Measurements from ENCODE around the gene RGS9. TPM values are rescaled to one million over a fixed set of nuclear protein-coding genes. Genes with fewer than 3 reads are reported as not detected.

Gene RGS9
- total and polyA plus RNA-seq, 8 donors: 4.0 to 17.2 (median 11.4) TPM

DNA sequence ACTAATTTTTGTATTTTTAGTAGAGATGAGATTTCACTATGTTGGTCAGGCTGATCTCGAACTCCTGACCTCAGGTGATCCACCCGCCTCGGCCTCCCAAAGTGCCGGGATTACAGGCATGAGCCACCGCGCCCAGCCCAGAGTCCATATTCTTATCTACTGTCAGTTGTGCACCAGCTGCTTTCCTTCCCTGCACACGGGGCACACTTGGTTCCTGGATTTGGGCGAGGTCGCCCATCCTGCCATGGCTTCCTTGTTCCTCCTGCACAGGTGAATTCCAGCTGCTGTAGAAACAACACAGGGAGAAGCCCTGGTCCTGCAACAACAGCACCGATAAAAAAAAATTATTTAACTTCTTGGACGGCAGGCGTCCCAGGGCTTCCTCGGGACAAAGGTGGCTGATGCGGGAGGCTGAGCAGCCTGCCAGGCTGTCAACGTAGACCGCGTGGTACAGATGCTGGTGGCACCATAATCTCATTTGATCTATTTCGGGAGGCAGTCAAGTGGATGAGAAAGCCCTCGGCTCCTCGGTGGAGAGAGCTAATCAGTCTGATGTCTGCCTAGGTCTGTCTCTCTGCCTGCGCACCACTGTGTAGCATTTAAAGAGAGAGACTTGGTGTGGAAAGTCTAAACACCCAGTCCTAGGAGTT lies 19.1 kb downstream of the RGS9 start:
- no peaks in the 10 kb centered on the region for H3K36me3 ChIP-seq
- peaks cover 0 to 6% of the 10 kb centered on the region in 2 donors for H3K4me1 ChIP-seq
- ATAC-seq (no peak), DNase-seq (no peak)
- TF ChIP-seq, protein P1, sequence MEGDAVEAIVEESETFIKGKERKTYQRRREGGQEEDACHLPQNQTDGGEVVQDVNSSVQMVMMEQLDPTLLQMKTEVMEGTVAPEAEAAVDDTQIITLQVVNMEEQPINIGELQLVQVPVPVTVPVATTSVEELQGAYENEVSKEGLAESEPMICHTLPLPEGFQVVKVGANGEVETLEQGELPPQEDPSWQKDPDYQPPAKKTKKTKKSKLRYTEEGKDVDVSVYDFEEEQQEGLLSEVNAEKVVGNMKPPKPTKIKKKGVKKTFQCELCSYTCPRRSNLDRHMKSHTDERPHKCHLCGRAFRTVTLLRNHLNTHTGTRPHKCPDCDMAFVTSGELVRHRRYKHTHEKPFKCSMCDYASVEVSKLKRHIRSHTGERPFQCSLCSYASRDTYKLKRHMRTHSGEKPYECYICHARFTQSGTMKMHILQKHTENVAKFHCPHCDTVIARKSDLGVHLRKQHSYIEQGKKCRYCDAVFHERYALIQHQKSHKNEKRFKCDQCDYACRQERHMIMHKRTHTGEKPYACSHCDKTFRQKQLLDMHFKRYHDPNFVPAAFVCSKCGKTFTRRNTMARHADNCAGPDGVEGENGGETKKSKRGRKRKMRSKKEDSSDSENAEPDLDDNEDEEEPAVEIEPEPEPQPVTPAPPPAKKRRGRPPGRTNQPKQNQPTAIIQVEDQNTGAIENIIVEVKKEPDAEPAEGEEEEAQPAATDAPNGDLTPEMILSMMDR (IDR thresholded peaks at IDR 0.05): no peak
- no peaks in the 10 kb centered on the region for H3K27me3 ChIP-seq
- H3K4me3 ChIP-seq: no peak overlapping the region
- intact Hi-C loops (cut with DNase I): no loop called here
- H3K9me3 ChIP-seq: no peaks in the 10 kb centered on the region
- no peak overlapping the region for H3K27ac ChIP-seq

DNA sequence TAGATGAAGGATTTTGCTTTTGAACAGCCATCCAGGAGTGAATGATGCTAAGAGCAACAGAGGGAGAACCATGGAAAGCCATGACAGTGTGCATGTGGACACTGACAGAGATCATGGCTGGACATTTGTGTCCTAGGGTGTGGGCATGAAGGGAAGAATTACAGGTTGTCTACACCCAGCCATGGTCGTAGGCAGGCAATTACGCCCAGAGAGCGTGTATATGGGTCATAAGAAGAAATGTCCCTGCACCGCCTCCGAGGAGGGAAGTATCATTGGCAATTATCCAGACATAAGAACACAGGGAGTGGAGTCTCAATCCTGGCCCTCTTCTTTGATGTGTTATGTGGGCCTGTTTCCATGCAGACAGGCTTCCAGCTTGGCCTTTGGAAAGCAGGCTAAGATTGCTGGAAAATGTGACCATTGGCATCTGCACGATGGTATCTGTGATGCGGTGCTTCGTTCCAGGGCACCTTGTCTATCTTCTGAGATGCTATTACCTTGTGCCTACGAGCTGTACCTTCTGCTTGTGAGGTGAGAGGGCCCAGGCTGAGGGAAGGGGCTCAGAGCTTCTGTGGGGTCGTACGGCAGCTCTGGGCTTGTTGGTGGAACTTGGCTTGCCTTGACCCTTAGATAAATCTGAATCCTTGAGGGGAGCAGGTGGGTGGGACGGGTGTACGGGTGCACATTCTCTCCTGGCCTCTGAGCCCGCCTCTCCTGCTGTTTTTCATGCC lies 19.8 kb downstream of the RGS9 start:
- Histone ChIP-seq H3K4me3 (no peak overlapping the region), H3K9me3 (no peaks in the 10 kb centered on the region), H3K36me3 (no peaks in the 10 kb centered on the region), H3K27me3 (no peaks in the 10 kb centered on the region), H3K4me1 (peaks cover 0 to 6% of the 10 kb centered on the region in 2 donors), H3K27ac (no peak overlapping the region)
- DNase-seq: no peak
- intact Hi-C loops (cut with DNase I): no loop called here
- ATAC-seq: no peak
- TF ChIP-seq, protein P1 (IDR thresholded peaks at IDR 0.05): no peak

DNA sequence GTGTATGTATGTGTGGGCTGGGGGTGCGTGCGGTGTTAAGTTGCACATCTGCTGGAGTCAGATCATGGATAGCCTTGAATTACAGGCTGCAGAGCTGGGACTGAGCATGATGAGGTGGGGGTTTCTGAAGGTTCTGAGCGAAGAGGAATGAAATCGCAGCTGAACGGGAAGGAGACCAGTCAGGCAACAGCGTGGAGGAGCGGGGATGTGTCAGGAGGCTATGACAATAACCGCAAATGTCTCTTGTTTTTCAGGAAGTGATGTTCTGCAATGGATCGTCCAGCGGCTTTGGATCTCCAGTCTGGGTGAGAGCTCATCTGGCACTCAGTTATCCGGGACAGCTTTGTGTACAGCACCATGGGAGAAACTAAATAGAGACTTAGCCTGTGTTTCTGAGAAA lies 20.9 kb downstream of the RGS9 start:
- Histone ChIP-seq H3K27ac (no peak overlapping the region), H3K4me3 (no peak overlapping the region), H3K4me1 (peaks cover 0 to 6% of the 10 kb centered on the region in 2 donors), H3K27me3 (no peaks in the 10 kb centered on the region), H3K9me3 (no peaks in the 10 kb centered on the region), H3K36me3 (no peaks in the 10 kb centered on the region)
- intact Hi-C loops (cut with DNase I): no loop called here
- DNase-seq (no peak), ATAC-seq (no peak)
- TF ChIP-seq, protein P1 (IDR thresholded peaks at IDR 0.05): no peak

DNA sequence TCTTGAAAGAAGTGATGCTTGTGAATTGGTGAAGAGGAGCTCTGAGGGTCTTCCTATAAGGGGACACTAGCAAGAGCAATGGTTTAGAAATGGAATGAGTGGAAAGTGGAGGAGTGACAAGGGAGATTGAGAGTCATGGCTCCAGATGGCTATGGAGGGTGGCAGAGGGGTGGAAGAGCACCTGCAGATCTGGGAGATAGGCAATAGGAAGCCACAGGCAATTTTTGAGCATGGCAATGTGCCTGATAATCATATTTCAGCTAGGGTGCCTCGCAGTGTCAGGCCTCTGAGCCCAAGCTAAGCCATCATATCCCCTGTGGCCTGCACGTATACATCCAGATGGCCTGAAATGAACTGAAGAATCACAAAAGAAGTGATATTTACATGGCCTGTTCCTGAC lies 21.5 kb downstream of the RGS9 start:
- Histone ChIP-seq H3K9me3 (no peaks in the 10 kb centered on the region), H3K36me3 (no peaks in the 10 kb centered on the region), H3K4me1 (peaks cover 0 to 6% of the 10 kb centered on the region in 2 donors), H3K27ac (no peak overlapping the region), H3K4me3 (no peak overlapping the region), H3K27me3 (no peaks in the 10 kb centered on the region)
- TF ChIP-seq, protein P1 (IDR thresholded peaks at IDR 0.05): no peak
- intact Hi-C loops (cut with DNase I): no loop called here
- DNase-seq: no peak
- no peak for ATAC-seq

DNA sequence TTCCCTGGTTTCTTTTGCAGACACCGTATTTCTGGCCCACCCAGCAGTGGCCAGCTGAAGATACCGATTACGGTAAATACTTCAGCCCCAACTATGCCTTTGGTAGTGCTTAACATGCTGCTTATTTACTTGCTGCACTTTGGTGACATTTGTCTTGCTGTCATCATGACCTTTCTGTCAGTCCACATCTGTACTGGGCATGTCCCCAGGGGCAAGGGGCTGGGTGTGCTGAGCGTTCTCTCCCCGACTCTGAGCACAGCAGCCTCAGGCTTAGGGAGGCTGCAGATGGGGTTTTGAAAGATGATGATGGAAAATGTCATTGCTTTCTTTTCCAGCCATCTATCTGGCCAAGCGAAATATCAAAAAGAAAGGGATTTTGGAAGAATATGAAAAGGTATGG lies 23.3 kb downstream of the RGS9 start:
- no peak for ATAC-seq
- Histone ChIP-seq H3K27me3 (no peaks in the 10 kb centered on the region), H3K4me1 (no peaks in the 10 kb centered on the region), H3K36me3 (no peaks in the 10 kb centered on the region), H3K4me3 (no peak overlapping the region), H3K9me3 (no peaks in the 10 kb centered on the region), H3K27ac (no peak overlapping the region)
- no peak for DNase-seq
- intact Hi-C loops (cut with DNase I): no loop called here
- TF ChIP-seq, protein P1 (IDR thresholded peaks at IDR 0.05): no peak

Data from left lung (tissue), 10 donors.